ENCODE measurements around the gene AFDN. TPM values are rescaled to one million over a fixed set of nuclear protein-coding genes. Genes with fewer than 3 reads are reported as not detected.

Gene AFDN
- total RNA-seq, 1 donor: 13.1 TPM

- H3K4me3 ChIP-seq (ENCODE audit: low read length): no peak overlapping the region
- peaks cover 14% of the 10 kb centered on the region for H3K27me3 ChIP-seq (ENCODE audit: insufficient read depth, low read length)
- no peaks in the 10 kb centered on the region for H3K9me3 ChIP-seq (ENCODE audit: low read depth, low read length)
- H3K4me1 ChIP-seq (ENCODE audit: insufficient read depth, low read length): no peaks in the 10 kb centered on the region
These were observed 13.9 kb downstream of the AFDN start for GRCh38 chr6:167840526-167841179.

GRCh38 chr6:167841981-167842380 is 15.3 kb downstream of the AFDN start:
- H3K4me1 ChIP-seq (ENCODE audit: insufficient read depth, low read length): no peaks in the 10 kb centered on the region
- no peak overlapping the region for H3K4me3 ChIP-seq (ENCODE audit: low read length)
- peaks cover 15% of the 10 kb centered on the region for H3K27me3 ChIP-seq (ENCODE audit: insufficient read depth, low read length)
- no peaks in the 10 kb centered on the region for H3K9me3 ChIP-seq (ENCODE audit: low read depth, low read length)

GRCh38 chr6:167842457-167842856 is 15.7 kb downstream of the AFDN start:
- Histone ChIP-seq H3K4me1 (ENCODE audit: insufficient read depth, low read length) (no peaks in the 10 kb centered on the region), H3K27me3 (ENCODE audit: insufficient read depth, low read length) (peaks cover 14% of the 10 kb centered on the region), H3K4me3 (ENCODE audit: low read length) (no peak overlapping the region), H3K9me3 (ENCODE audit: low read depth, low read length) (no peaks in the 10 kb centered on the region)

- no peak overlapping the region for H3K4me3 ChIP-seq (ENCODE audit: low read length)
- H3K27me3 ChIP-seq (ENCODE audit: insufficient read depth, low read length): peaks cover 13% of the 10 kb centered on the region
- no peaks in the 10 kb centered on the region for H3K4me1 ChIP-seq (ENCODE audit: insufficient read depth, low read length)
- H3K9me3 ChIP-seq (ENCODE audit: low read depth, low read length): no peaks in the 10 kb centered on the region
These were observed 16.3 kb downstream of the AFDN start for GRCh38 chr6:167843023-167843422.

- Histone ChIP-seq H3K4me3 (ENCODE audit: low read length) (no peak overlapping the region), H3K27me3 (ENCODE audit: insufficient read depth, low read length) (peaks cover 13% of the 10 kb centered on the region), H3K4me1 (ENCODE audit: insufficient read depth, low read length) (no peaks in the 10 kb centered on the region), H3K9me3 (ENCODE audit: low read depth, low read length) (no peaks in the 10 kb centered on the region)
These were observed 19.1 kb downstream of the AFDN start for GRCh38 chr6:167845856-167846255.

- Histone ChIP-seq H3K27me3 (ENCODE audit: insufficient read depth, low read length) (peaks cover 13% of the 10 kb centered on the region), H3K4me3 (ENCODE audit: low read length) (no peak overlapping the region), H3K9me3 (ENCODE audit: low read depth, low read length) (no peaks in the 10 kb centered on the region), H3K4me1 (ENCODE audit: insufficient read depth, low read length) (no peaks in the 10 kb centered on the region)
These were observed 20.4 kb downstream of the AFDN start for GRCh38 chr6:167846997-167847606.

GRCh38 chr6:167847936-167848335 is 21.2 kb downstream of the AFDN start:
- Histone ChIP-seq H3K9me3 (ENCODE audit: low read depth, low read length) (no peaks in the 10 kb centered on the region), H3K4me1 (ENCODE audit: insufficient read depth, low read length) (no peaks in the 10 kb centered on the region), H3K27me3 (ENCODE audit: insufficient read depth, low read length) (peaks cover 13% of the 10 kb centered on the region), H3K4me3 (ENCODE audit: low read length) (no peak overlapping the region)

- Histone ChIP-seq H3K9me3 (ENCODE audit: low read depth, low read length) (no peaks in the 10 kb centered on the region), H3K4me3 (ENCODE audit: low read length) (no peak overlapping the region), H3K4me1 (ENCODE audit: insufficient read depth, low read length) (no peaks in the 10 kb centered on the region), H3K27me3 (ENCODE audit: insufficient read depth, low read length) (peaks cover 7% of the 10 kb centered on the region)
These were observed 22.1 kb downstream of the AFDN start for GRCh38 chr6:167848783-167849182.

- Histone ChIP-seq H3K4me3 (ENCODE audit: low read length) (no peak overlapping the region), H3K9me3 (ENCODE audit: low read depth, low read length) (no peaks in the 10 kb centered on the region), H3K27me3 (ENCODE audit: insufficient read depth, low read length) (peaks cover 6% of the 10 kb centered on the region), H3K4me1 (ENCODE audit: insufficient read depth, low read length) (no peaks in the 10 kb centered on the region)
These were observed 23.2 kb downstream of the AFDN start for GRCh38 chr6:167849846-167850459.

- Histone ChIP-seq H3K4me1 (ENCODE audit: insufficient read depth, low read length) (no peaks in the 10 kb centered on the region), H3K27me3 (ENCODE audit: insufficient read depth, low read length) (peaks cover 11% of the 10 kb centered on the region), H3K4me3 (ENCODE audit: low read length) (no peak overlapping the region), H3K9me3 (ENCODE audit: low read depth, low read length) (no peaks in the 10 kb centered on the region)
These were observed 24.1 kb downstream of the AFDN start for GRCh38 chr6:167850782-167851181.

GRCh38 chr6:167851370-167851952 is 24.8 kb downstream of the AFDN start:
- Histone ChIP-seq H3K9me3 (ENCODE audit: low read depth, low read length) (no peaks in the 10 kb centered on the region), H3K4me3 (ENCODE audit: low read length) (no peak overlapping the region), H3K4me1 (ENCODE audit: insufficient read depth, low read length) (no peaks in the 10 kb centered on the region), H3K27me3 (ENCODE audit: insufficient read depth, low read length) (peaks cover 10% of the 10 kb centered on the region)

GRCh38 chr6:167855825-167856425 is 29.2 kb downstream of the AFDN start:
- Histone ChIP-seq H3K27me3 (ENCODE audit: insufficient read depth, low read length) (peaks cover 10% of the 10 kb centered on the region), H3K9me3 (ENCODE audit: low read depth, low read length) (no peaks in the 10 kb centered on the region), H3K4me1 (ENCODE audit: insufficient read depth, low read length) (no peaks in the 10 kb centered on the region), H3K4me3 (ENCODE audit: low read length) (no peak overlapping the region)

GRCh38 chr6:167856474-167856873 is 29.8 kb downstream of the AFDN start:
- H3K27me3 ChIP-seq (ENCODE audit: insufficient read depth, low read length): peaks cover 10% of the 10 kb centered on the region
- H3K9me3 ChIP-seq (ENCODE audit: low read depth, low read length): no peaks in the 10 kb centered on the region
- no peak overlapping the region for H3K4me3 ChIP-seq (ENCODE audit: low read length)
- no peaks in the 10 kb centered on the region for H3K4me1 ChIP-seq (ENCODE audit: insufficient read depth, low read length)

- Histone ChIP-seq H3K27me3 (ENCODE audit: insufficient read depth, low read length) (peaks cover 10% of the 10 kb centered on the region), H3K9me3 (ENCODE audit: low read depth, low read length) (no peaks in the 10 kb centered on the region), H3K4me1 (ENCODE audit: insufficient read depth, low read length) (no peaks in the 10 kb centered on the region), H3K4me3 (ENCODE audit: low read length) (no peak overlapping the region)
These were observed 30.4 kb downstream of the AFDN start for GRCh38 chr6:167856999-167857660.
